Chondrocyte (in vitro differentiated cells): ENCODE measurements around the gene RPTN. TPM values are rescaled to one million over a fixed set of nuclear protein-coding genes. Genes with fewer than 3 reads are reported as not detected.

ENCODE experiments used
- DNase-seq: peaks from one replicate; pipeline ENCODE4 v3.0.0; 2021; ENCODE audit warnings: mixed read lengths, low spot score
- H3K27ac Mint-ChIP-seq: one replicate; pipeline ENCODE4 v1.8.0; 2021; ENCODE audit warnings: mild to moderate bottlenecking, moderate library complexity, mixed read lengths; ENCODE audit not compliant: unreplicated experiment
- H3K27me3 Mint-ChIP-seq: 2 replicates; pipeline ENCODE4 v1.8.0; 2021; ENCODE audit warnings: low read depth, mixed read lengths
- H3K36me3 Mint-ChIP-seq: 2 replicates; pipeline ENCODE4 v1.8.0; 2021; ENCODE audit warnings: low read depth, mixed read lengths
- H3K4me1 Mint-ChIP-seq: 2 replicates; pipeline ENCODE4 v1.8.0; 2021; ENCODE audit warnings: low read depth, mild to moderate bottlenecking, mixed read lengths
- H3K4me3 Mint-ChIP-seq: one replicate; pipeline ENCODE4 v1.8.0; 2021; ENCODE audit warnings: mild to moderate bottlenecking, moderate library complexity, mixed read lengths; ENCODE audit not compliant: unreplicated experiment
- H3K9me3 Mint-ChIP-seq: 2 replicates; pipeline ENCODE4 v1.8.0; 2021; ENCODE audit warnings: low read depth, mixed read lengths
- CTCF ChIP-seq: fragments of 200-600 bp; sonication (generic); IDR thresholded peaks from 2 replicates; pipeline ENCODE4 v1.5.0; 2021; ENCODE audit warnings: antibody characterized with exemption, mild to moderate bottlenecking, moderate library complexity
- total RNA-seq: library from RNA; stranded (reverse); gene quantifications from 3 replicates; pipeline ENCODE4 v1.2.1, GENCODE V29; 2021

RPTN gene
- total RNA-seq, 1 donor from 2014 or later = not detected

GRCh38 chr1:152110860-152111514 is 48.0 kb downstream of the RPTN start:
- peaks cover 11% of the 10 kb centered on the region for H3K9me3 Mint-ChIP-seq
- no peaks in the 10 kb centered on the region for H3K4me1 Mint-ChIP-seq
- peaks cover 4% of the 10 kb centered on the region for H3K27me3 Mint-ChIP-seq
- no peak for TF ChIP-seq CTCF
- peaks cover 5% of the 10 kb centered on the region for H3K36me3 Mint-ChIP-seq
- no peak for DNase-seq
- H3K4me3 Mint-ChIP-seq = no peak overlapping the region
- no peak overlapping the region for H3K27ac Mint-ChIP-seq

- H3K9me3 Mint-ChIP-seq = peaks cover 11% of the 10 kb centered on the region
- DNase-seq = no peak
- H3K27ac Mint-ChIP-seq = no peak overlapping the region
- no peak overlapping the region for H3K4me3 Mint-ChIP-seq
- peaks cover 4% of the 10 kb centered on the region for H3K27me3 Mint-ChIP-seq
- no peaks in the 10 kb centered on the region for H3K4me1 Mint-ChIP-seq
- TF ChIP-seq CTCF = no peak
- H3K36me3 Mint-ChIP-seq = peaks cover 5% of the 10 kb centered on the region
Observed at GRCh38 chr1:152110365-152110859, 48.6 kb downstream of the RPTN start.

GRCh38 chr1:152109998-152110294 is 49.1 kb downstream of the RPTN start:
- no peak overlapping the region for H3K27ac Mint-ChIP-seq
- peaks cover 5% of the 10 kb centered on the region for H3K36me3 Mint-ChIP-seq
- no peaks in the 10 kb centered on the region for H3K4me1 Mint-ChIP-seq
- no peak for TF ChIP-seq CTCF
- H3K4me3 Mint-ChIP-seq = no peak overlapping the region
- H3K9me3 Mint-ChIP-seq = peaks cover 11% of the 10 kb centered on the region
- H3K27me3 Mint-ChIP-seq = peaks cover 7% of the 10 kb centered on the region
- DNase-seq = no peak

GRCh38 chr1:152109231-152109997 is 49.6 kb downstream of the RPTN start:
- H3K4me1 Mint-ChIP-seq = no peaks in the 10 kb centered on the region
- peaks cover 9% of the 10 kb centered on the region for H3K27me3 Mint-ChIP-seq
- TF ChIP-seq CTCF = no peak
- peaks cover 11% of the 10 kb centered on the region for H3K9me3 Mint-ChIP-seq
- H3K36me3 Mint-ChIP-seq = peaks cover 5% of the 10 kb centered on the region
- H3K4me3 Mint-ChIP-seq = no peak overlapping the region
- H3K27ac Mint-ChIP-seq = no peak overlapping the region
- DNase-seq = no peak

GRCh38 chr1:152108882-152109222 is 50.2 kb downstream of the RPTN start:
- no peak for DNase-seq
- no peak for TF ChIP-seq CTCF
- peaks cover 11% of the 10 kb centered on the region for H3K9me3 Mint-ChIP-seq

More at GRCh38 chr1:152108882-152109222, 50.2 kb downstream of the RPTN start:
- Mint-ChIP-seq H3K27me3 (peaks cover 11% of the 10 kb centered on the region), H3K27ac (no peak overlapping the region), H3K4me1 (no peaks in the 10 kb centered on the region), H3K4me3 (no peak overlapping the region), H3K36me3 (peaks cover 5% of the 10 kb centered on the region)
